HEK293 (cell line): ENCODE data around the gene EPHA6.

Source experiments
- CTCF ChIA-PET: fragments of 350-600 bp; formaldehyde crosslinking; extraction: SDS; loops from one replicate; lab custom pipeline; 2021; ENCODE audit warnings: antibody characterized with exemption; lab: Yijun Ruan, JAX
- POLR2A ChIA-PET: fragments of 300-600 bp; formaldehyde crosslinking; extraction: SDS; loops from one replicate; lab custom pipeline; 2020; ENCODE audit warnings: antibody characterized with exemption, inconsistent platforms; lab: Yijun Ruan, JAX
- H3K27ac ChIP-seq: fragments of 200-500 bp; sonication (Bioruptor generic); 2 replicates; pipeline ENCODE4 v1.5.1; 2014; ENCODE audit warnings: low read depth, low read length, control low read depth, inconsistent platforms; ENCODE audit errors: extremely low read depth
- H3K36me3 ChIP-seq, 2 experiments: fragments of 200-500 bp in 1 of 2; sonication (Bioruptor generic) in 1 of 2; 1 replicate in 1 of 2; 2 replicates in 1 of 2; pipeline ENCODE4 v1.5.1; 2014 to 2017; ENCODE audit warnings: inconsistent platforms in 2 of 2, low read length in 2 of 2; ENCODE audit not compliant: control insufficient read depth in 2 of 2, insufficient read depth in 1 of 2
- H3K4me1 ChIP-seq: fragments of 200-500 bp; sonication (Bioruptor generic); 2 replicates; pipeline ENCODE4 v1.5.1; 2014; ENCODE audit warnings: mild to moderate bottlenecking, low read length, inconsistent platforms; ENCODE audit not compliant: control insufficient read depth, insufficient read depth
- H3K4me3 ChIP-seq: 2 replicates; pipeline ENCODE4 v1.5.1; 2011; ENCODE audit warnings: low read depth, mild to moderate bottlenecking, control low read depth, low read length, moderate library complexity
- H3K9me3 ChIP-seq: fragments of 200-500 bp; sonication (Bioruptor generic); 2 replicates; pipeline ENCODE4 v1.5.1; 2014; ENCODE audit warnings: low read depth, low read length, inconsistent platforms; ENCODE audit not compliant: control insufficient read depth, insufficient read depth
- MEIS1 ChIP-seq: sonication (generic); formaldehyde crosslinking; IDR thresholded peaks from 2 replicates; pipeline ENCODE4 v1.8.1; 2022; ENCODE audit warnings: missing genetic modification reagents, mild to moderate bottlenecking, borderline replicate concordance
- YY2 ChIP-seq: fragments of 450-650 bp; formaldehyde crosslinking; IDR thresholded peaks from 2 replicates; pipeline ENCODE4 v1.5.1; 2016; ENCODE audit warnings: missing biosample characterization, missing genetic modification characterization
- ZBTB21 ChIP-seq: fragments of 450-650 bp; formaldehyde crosslinking; IDR thresholded peaks from 2 replicates; pipeline ENCODE4 v1.5.1; 2017; ENCODE audit warnings: missing biosample characterization, missing genetic modification characterization
- ZBTB8A ChIP-seq: fragments of 450-650 bp; formaldehyde crosslinking; IDR thresholded peaks from 2 replicates; pipeline ENCODE4 v1.5.1; 2016; ENCODE audit warnings: missing biosample characterization, missing genetic modification characterization
- ZFHX2 ChIP-seq: fragments of 450-650 bp; formaldehyde crosslinking; conservative IDR thresholded peaks from 2 replicates; pipeline ENCODE4 v1.5.1; 2016; ENCODE audit warnings: missing biosample characterization, missing genetic modification characterization
- ZNF121 ChIP-seq: fragments of 450-650 bp; formaldehyde crosslinking; IDR thresholded peaks from 2 replicates; pipeline ENCODE4 v1.5.1; 2016; ENCODE audit warnings: missing biosample characterization, missing genetic modification characterization
- ZNF140 ChIP-seq: fragments of 450-650 bp; formaldehyde crosslinking; IDR thresholded peaks from 2 replicates; pipeline ENCODE4 v1.5.1; 2016; ENCODE audit warnings: missing biosample characterization, missing genetic modification characterization
- ZNF146 ChIP-seq: fragments of 450-650 bp; formaldehyde crosslinking; IDR thresholded peaks from 2 replicates; pipeline ENCODE4 v1.5.1; 2016; ENCODE audit warnings: missing biosample characterization, missing genetic modification characterization
- ZNF155 ChIP-seq: fragments of 450-650 bp; formaldehyde crosslinking; IDR thresholded peaks from 2 replicates; pipeline ENCODE4 v1.5.1; 2016; ENCODE audit warnings: missing biosample characterization, missing genetic modification characterization
- ZNF561 ChIP-seq: fragments of 450-650 bp; IDR thresholded peaks from 2 replicates; pipeline ENCODE4 v1.5.1; 2018; ENCODE audit warnings: missing biosample characterization, missing genetic modification characterization, borderline replicate concordance
- ZNF791 ChIP-seq: fragments of 450-650 bp; formaldehyde crosslinking; IDR thresholded peaks from 2 replicates; pipeline ENCODE4 v1.5.1; 2016; ENCODE audit warnings: missing biosample characterization, missing genetic modification characterization
- ZSCAN23 ChIP-seq: fragments of 450-650 bp; formaldehyde crosslinking; IDR thresholded peaks from 2 replicates; pipeline ENCODE4 v1.5.1; 2016; ENCODE audit warnings: missing biosample characterization, missing genetic modification characterization
- TF ChIP-seq, protein P1 (sequence below): fragments of 450-650 bp; formaldehyde crosslinking; IDR thresholded peaks from 2 replicates; pipeline ENCODE4 v1.5.1; 2016; ENCODE audit warnings: missing biosample characterization, missing genetic modification characterization
- TF ChIP-seq, protein P2 (sequence below): fragments of 450-650 bp; formaldehyde crosslinking; IDR thresholded peaks from 2 replicates; pipeline ENCODE4 v1.5.1; 2016; ENCODE audit warnings: missing biosample characterization, missing genetic modification characterization
- TF ChIP-seq, protein P3 (sequence below): fragments of 450-650 bp; formaldehyde crosslinking; IDR thresholded peaks from 2 replicates; pipeline ENCODE4; 2016; ENCODE audit warnings: missing biosample characterization, missing genetic modification characterization
- TF ChIP-seq, protein P4 (sequence below): fragments of 450-650 bp; formaldehyde crosslinking; IDR thresholded peaks from 2 replicates; pipeline ENCODE4 v1.5.1; 2016; ENCODE audit warnings: missing biosample characterization, missing genetic modification characterization
- TF ChIP-seq, protein P5 (sequence below): sonication (generic); formaldehyde crosslinking; IDR thresholded peaks from 2 replicates; pipeline ENCODE4 v1.8.1; 2022; ENCODE audit warnings: mild to moderate bottlenecking, moderate library complexity, missing genetic modification reagents
- TF ChIP-seq, protein P6 (sequence below): fragments of 450-650 bp; formaldehyde crosslinking; IDR thresholded peaks from 2 replicates; pipeline ENCODE4 v1.5.1; 2016; ENCODE audit warnings: missing biosample characterization, missing genetic modification characterization

Gene EPHA6

DNA sequence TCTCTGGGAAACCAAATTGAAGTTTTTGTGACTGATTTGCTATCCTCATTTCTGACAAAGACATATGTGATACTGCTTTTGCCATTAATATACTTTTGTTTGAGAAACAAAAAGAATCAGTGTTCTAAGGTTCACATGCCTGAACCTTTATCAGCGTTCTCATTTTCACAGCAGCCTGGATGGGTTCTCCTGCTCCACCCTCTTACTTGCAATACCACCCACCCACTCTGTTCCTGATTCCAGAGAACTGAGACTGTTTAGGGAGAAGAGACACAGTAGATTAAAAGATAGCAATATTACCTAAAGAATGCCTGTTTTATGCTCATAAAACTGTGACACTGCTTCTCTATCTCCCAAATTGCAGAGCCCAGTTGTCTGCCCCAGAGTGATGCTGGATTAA is 924.4 kb downstream of the EPHA6 start:
- Histone ChIP-seq H3K4me1 (peaks cover 2% of the 10 kb centered on the region; the same call in 1 of the 2 replicates), H3K36me3 (no peaks in the 10 kb centered on the region), H3K4me3 (no peak overlapping the region), H3K9me3 (no peaks in the 10 kb centered on the region), H3K27ac (no peak overlapping the region)
- CTCF ChIA-PET: no interaction called here
- POLR2A ChIA-PET: no interaction called here
- no peak for TF ChIP-seq ZFHX2 (tag by site-specific recombination)
- no peak for TF ChIP-seq ZNF121 (tag by site-specific recombination)
- TF ChIP-seq MEIS1 (CRISPR knock-in tag): no peak
- TF ChIP-seq ZNF561: no peak
- TF ChIP-seq, protein P1, sequence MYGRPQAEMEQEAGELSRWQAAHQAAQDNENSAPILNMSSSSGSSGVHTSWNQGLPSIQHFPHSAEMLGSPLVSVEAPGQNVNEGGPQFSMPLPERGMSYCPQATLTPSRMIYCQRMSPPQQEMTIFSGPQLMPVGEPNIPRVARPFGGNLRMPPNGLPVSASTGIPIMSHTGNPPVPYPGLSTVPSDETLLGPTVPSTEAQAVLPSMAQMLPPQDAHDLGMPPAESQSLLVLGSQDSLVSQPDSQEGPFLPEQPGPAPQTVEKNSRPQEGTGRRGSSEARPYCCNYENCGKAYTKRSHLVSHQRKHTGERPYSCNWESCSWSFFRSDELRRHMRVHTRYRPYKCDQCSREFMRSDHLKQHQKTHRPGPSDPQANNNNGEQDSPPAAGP (tag by site-specific recombination): no peak
- TF ChIP-seq, protein P2, sequence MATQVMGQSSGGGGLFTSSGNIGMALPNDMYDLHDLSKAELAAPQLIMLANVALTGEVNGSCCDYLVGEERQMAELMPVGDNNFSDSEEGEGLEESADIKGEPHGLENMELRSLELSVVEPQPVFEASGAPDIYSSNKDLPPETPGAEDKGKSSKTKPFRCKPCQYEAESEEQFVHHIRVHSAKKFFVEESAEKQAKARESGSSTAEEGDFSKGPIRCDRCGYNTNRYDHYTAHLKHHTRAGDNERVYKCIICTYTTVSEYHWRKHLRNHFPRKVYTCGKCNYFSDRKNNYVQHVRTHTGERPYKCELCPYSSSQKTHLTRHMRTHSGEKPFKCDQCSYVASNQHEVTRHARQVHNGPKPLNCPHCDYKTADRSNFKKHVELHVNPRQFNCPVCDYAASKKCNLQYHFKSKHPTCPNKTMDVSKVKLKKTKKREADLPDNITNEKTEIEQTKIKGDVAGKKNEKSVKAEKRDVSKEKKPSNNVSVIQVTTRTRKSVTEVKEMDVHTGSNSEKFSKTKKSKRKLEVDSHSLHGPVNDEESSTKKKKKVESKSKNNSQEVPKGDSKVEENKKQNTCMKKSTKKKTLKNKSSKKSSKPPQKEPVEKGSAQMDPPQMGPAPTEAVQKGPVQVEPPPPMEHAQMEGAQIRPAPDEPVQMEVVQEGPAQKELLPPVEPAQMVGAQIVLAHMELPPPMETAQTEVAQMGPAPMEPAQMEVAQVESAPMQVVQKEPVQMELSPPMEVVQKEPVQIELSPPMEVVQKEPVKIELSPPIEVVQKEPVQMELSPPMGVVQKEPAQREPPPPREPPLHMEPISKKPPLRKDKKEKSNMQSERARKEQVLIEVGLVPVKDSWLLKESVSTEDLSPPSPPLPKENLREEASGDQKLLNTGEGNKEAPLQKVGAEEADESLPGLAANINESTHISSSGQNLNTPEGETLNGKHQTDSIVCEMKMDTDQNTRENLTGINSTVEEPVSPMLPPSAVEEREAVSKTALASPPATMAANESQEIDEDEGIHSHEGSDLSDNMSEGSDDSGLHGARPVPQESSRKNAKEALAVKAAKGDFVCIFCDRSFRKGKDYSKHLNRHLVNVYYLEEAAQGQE (tag by site-specific recombination): no peak
- TF ChIP-seq, protein P3, sequence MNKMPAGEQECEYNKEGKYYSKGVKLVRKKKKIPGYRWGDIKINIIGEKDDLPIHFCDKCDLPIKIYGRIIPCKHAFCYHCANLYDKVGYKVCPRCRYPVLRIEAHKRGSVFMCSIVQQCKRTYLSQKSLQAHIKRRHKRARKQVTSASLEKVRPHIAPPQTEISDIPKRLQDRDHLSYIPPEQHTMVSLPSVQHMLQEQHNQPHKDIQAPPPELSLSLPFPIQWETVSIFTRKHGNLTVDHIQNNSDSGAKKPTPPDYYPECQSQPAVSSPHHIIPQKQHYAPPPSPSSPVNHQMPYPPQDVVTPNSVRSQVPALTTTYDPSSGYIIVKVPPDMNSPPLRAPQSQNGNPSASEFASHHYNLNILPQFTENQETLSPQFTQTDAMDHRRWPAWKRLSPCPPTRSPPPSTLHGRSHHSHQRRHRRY (tag by site-specific recombination): no peak
- TF ChIP-seq, protein P4, sequence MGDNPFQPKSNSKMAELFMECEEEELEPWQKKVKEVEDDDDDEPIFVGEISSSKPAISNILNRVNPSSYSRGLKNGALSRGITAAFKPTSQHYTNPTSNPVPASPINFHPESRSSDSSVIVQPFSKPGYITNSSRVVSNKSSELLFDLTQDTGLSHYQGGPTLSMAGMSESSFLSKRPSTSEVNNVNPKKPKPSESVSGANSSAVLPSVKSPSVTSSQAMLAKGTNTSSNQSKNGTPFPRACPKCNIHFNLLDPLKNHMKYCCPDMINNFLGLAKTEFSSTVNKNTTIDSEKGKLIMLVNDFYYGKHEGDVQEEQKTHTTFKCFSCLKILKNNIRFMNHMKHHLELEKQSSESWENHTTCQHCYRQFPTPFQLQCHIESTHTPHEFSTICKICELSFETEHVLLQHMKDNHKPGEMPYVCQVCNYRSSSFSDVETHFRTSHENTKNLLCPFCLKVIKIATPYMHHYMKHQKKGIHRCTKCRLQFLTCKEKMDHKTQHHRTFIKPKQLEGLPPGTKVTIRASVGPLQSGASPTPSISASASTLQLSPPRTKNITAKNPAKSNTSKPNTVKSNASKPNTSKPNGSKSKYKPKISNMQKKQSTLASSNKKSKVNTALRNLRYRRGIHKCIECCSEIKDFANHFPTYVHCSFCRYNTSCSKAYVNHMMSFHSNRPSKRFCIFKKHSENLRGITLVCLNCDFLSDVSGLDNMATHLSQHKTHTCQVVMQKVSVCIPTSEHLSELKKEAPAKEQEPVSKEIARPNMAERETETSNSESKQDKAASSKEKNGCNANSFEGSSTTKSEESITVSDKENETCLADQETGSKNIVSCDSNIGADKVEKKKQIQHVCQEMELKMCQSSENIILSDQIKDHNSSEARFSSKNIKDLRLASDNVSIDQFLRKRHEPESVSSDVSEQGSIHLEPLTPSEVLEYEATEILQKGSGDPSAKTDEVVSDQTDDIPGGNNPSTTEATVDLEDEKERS (tag by site-specific recombination): no peak
- TF ChIP-seq, protein P5, sequence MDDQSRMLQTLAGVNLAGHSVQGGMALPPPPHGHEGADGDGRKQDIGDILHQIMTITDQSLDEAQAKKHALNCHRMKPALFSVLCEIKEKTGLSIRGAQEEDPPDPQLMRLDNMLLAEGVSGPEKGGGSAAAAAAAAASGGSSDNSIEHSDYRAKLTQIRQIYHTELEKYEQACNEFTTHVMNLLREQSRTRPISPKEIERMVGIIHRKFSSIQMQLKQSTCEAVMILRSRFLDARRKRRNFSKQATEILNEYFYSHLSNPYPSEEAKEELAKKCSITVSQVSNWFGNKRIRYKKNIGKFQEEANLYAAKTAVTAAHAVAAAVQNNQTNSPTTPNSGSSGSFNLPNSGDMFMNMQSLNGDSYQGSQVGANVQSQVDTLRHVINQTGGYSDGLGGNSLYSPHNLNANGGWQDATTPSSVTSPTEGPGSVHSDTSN: no peak
- TF ChIP-seq ZNF140 (tag by site-specific recombination): no peak
- TF ChIP-seq ZBTB21 (tag by site-specific recombination): no peak
- TF ChIP-seq ZBTB8A (tag by site-specific recombination): no peak

DNA sequence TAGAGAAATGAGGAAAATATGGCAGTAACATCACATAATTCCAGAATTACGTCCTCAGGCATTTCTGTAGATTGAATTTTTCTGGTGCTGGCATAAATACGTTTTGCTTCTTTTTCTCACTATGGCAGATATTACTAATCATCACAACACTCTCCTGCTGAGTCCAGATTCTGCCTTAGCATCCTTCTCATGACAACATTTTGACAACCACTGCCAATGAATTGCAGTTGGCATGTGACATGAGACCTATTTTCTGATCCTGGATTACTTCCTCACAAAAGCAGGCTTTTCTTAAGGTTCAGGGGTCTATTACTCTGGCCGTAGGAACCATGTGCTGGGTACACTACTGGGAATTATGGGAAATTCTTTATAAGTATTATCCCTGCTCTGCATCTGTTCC is 927.6 kb downstream of the EPHA6 start:
- Histone ChIP-seq H3K4me3 (no peak overlapping the region), H3K36me3 (no peaks in the 10 kb centered on the region), H3K27ac (no peak overlapping the region), H3K4me1 (peaks cover 2% of the 10 kb centered on the region; the same call in 1 of the 2 replicates), H3K9me3 (no peaks in the 10 kb centered on the region)
- TF ChIP-seq YY2 (tag by site-specific recombination) (no peak), ZSCAN23 (no peak), ZNF146 (tag by site-specific recombination) (no peak), ZNF155 (tag by site-specific recombination) (no peak), ZNF791 (tag by site-specific recombination) (no peak)
- TF ChIP-seq, protein P6, sequence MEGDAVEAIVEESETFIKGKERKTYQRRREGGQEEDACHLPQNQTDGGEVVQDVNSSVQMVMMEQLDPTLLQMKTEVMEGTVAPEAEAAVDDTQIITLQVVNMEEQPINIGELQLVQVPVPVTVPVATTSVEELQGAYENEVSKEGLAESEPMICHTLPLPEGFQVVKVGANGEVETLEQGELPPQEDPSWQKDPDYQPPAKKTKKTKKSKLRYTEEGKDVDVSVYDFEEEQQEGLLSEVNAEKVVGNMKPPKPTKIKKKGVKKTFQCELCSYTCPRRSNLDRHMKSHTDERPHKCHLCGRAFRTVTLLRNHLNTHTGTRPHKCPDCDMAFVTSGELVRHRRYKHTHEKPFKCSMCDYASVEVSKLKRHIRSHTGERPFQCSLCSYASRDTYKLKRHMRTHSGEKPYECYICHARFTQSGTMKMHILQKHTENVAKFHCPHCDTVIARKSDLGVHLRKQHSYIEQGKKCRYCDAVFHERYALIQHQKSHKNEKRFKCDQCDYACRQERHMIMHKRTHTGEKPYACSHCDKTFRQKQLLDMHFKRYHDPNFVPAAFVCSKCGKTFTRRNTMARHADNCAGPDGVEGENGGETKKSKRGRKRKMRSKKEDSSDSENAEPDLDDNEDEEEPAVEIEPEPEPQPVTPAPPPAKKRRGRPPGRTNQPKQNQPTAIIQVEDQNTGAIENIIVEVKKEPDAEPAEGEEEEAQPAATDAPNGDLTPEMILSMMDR: no peak
- ChIA-PET CTCF (no interaction called here), POLR2A (no interaction called here)
